Gastrocnemius medialis (tissue), 4 donors: ENCODE measurements around the gene PRKN.

Experiments
- POLR2A ChIP-seq, 2 donors: fragments of 450-650 bp; IDR thresholded peaks; one replicate each; pipeline ENCODE4 v1.6.1; 2017; ENCODE audit warnings: antibody characterized with exemption in 2 of 2, mild to moderate bottlenecking in 2 of 2, moderate library complexity in 2 of 2
- TF ChIP-seq, protein P1 (sequence below), 5 experiments: fragments of 450-650 bp in 3 of 5; fragments of 200-600 bp in 2 of 5; sonication (generic) in 2 of 5; IDR thresholded peaks in 4 of 5; conservative IDR thresholded peaks in 1 of 5; 1 replicate in 4 of 5; 2 replicates in 1 of 5; pipeline ENCODE4 v1.5.1; 2016 to 2019; ENCODE audit warnings: antibody characterized with exemption in 5 of 5, mild to moderate bottlenecking in 3 of 5, moderate library complexity in 3 of 5

DNA sequence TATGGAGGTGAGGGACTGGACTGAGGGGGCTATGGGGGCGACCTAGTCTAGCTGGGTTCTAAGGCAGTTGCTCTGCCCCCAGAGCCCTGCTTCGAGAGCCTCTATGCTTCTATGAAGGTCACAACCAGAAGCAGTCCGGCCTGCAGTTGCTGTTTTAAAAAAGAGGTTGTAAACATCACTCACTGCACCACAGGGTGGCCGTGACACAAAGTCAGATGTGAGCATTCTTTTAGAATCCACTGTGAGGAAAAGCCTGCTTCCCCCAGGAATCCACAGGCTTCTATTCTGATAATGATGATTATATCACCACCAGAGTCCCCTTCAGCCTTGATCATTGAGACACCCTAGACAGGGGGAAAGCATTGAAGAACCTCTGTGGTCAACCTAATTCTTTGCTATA is 1224.0 kb downstream of the PRKN start:
- TF ChIP-seq, protein P1, sequence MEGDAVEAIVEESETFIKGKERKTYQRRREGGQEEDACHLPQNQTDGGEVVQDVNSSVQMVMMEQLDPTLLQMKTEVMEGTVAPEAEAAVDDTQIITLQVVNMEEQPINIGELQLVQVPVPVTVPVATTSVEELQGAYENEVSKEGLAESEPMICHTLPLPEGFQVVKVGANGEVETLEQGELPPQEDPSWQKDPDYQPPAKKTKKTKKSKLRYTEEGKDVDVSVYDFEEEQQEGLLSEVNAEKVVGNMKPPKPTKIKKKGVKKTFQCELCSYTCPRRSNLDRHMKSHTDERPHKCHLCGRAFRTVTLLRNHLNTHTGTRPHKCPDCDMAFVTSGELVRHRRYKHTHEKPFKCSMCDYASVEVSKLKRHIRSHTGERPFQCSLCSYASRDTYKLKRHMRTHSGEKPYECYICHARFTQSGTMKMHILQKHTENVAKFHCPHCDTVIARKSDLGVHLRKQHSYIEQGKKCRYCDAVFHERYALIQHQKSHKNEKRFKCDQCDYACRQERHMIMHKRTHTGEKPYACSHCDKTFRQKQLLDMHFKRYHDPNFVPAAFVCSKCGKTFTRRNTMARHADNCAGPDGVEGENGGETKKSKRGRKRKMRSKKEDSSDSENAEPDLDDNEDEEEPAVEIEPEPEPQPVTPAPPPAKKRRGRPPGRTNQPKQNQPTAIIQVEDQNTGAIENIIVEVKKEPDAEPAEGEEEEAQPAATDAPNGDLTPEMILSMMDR (IDR thresholded peaks at IDR 0.05 in 4 of 5, conservative IDR thresholded peaks at IDR 0.05 in 1 of 5) = no peak
- no peak for TF ChIP-seq POLR2A (IDR thresholded peaks at IDR 0.05)
